Activated T-cell treated with anti-CD3 and anti-CD28 coated beads for 4 hours (primary cell): ENCODE results near the gene ITGA1.
"Not testable (repeated sequence)": the region's sequence is repeated elsewhere in the genome, so short reads cannot be mapped to it uniquely, and the experiment has no call there.

Source experiments
- DNase-seq: peaks from one replicate; pipeline ENCODE4 v3.0.0-alpha.2; 2020

The ITGA1 gene

DNA sequence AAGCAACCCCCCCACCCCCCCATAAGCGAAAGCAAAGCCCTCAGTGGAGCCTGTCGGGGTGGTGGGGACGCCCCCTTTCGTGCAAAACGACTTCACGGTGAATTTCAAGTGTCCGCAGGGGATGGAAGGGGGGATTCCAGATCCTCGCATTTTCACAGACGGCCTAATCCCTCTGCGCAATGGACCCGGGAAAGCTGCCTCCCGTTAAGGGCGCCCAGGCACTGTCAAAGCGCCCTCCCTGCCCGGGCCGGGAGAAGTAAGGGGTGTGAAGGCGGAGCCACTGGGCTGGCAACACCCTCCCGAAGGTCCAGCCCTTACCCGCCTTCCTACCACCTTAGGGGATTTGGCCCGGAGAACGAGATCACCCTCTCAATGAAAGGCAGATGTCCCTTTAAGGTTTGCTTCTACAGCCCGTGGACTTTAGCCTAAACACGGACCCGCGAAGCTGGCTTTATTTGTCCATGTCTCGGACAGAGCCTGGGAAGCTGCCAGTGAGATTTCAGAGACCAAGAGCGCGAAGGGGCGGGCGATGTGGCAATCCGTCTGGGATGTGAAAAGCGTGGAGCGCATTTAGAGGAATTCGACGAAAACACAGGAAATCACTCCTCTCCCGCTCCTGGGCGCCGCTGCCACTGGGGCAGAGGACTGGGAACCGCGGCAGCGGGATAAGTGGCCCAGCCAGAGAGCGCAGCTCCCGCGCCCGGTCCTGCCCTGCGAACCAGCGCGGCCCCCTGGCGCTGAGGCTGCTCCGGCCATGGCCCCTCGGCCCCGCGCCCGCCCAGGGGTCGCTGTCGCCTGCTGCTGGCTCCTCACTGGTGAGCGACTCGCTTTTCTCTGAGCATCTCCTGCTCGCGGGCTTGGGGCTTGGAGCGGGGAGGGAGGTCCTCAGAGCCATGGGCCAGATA lies at the start of gene ITGA1, which contains the start of gene PELO:
ITGA1 (plus strand) TSS at position 317 of the 905 bp plus-strand sequence; CDS start at position 755, 438 bp downstream.
PELO (plus strand) TSS at position 317 of the 905 bp plus-strand sequence. CDS start 12,479 bp downstream, outside the sequence.
- peak; percentile 23 for DNase-seq

DNA sequence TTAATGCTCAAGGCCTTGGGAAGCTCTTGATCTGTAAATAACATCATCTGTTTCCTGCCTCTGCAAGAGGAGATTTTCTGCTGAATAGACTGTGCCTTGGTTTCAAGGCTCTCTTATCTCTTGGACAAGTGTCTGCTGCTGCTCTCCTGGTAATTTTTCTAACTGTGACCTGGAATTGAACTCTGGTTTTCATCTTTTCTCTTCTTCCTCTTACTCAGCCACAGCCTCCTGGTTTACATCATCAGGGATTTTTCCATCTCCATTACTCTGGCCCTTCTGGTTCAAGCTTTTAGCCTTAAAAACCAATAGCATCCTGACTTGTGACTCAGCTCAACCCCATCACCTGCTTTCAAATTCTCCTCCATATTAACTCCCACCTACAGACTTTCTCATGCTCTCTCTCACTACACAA lies 49.6 kb upstream of the ITGA1 start:
- no peak for DNase-seq

GRCh38 chr5:52740007-52740406 lies 47.7 kb upstream of the ITGA1 start:
- no peak for DNase-seq

DNA sequence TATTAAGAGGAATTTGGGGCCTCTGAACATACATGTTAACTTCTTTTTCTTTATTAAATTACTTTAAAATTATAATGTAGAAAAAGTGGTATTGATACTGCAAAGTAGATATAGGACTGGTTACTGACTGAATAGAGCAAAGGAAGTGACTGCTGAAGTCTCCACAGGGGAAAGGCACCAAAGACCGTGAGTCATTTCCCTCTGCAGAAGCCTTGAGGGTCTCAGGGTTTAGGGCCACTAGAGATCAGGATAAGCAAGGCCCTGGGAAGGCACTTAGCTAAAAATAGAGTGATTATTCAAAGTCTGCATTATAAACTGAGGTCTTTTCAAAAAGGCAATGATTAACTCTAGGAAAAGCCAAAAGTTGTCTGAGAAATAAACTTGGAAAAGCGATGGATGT lies 44.7 kb upstream of the ITGA1 start:
- peak; percentile 3 for DNase-seq

GRCh38 chr5:52743529-52743928 lies 44.2 kb upstream of the ITGA1 start:
- DNase-seq: no peak

- DNase-seq: peak; percentile 11
Measured at GRCh38 chr5:52743970-52744369, 43.7 kb upstream of the ITGA1 start.

- not testable (repeated sequence) for DNase-seq
Measured at GRCh38 chr5:52744867-52745458, 42.8 kb upstream of the ITGA1 start.

DNA sequence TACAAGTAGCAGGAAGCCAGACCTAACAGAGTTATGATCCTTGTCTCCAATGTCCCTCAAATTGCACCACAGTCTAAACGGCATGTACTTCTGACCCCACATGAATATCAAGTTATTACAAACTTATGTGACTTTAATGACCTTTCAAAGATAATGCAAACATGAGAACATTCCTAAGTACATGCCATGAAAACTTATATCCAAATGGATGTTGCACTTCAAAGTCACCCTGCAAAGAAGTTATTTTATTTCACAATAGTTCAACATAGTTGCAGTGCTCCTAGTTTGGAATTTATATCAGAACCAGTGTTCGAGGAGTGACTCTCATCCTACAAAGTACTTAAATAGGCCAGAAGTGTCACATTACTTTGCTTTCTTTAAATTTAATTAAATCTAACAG lies 41.2 kb upstream of the ITGA1 start:
- no peak for DNase-seq

DNA sequence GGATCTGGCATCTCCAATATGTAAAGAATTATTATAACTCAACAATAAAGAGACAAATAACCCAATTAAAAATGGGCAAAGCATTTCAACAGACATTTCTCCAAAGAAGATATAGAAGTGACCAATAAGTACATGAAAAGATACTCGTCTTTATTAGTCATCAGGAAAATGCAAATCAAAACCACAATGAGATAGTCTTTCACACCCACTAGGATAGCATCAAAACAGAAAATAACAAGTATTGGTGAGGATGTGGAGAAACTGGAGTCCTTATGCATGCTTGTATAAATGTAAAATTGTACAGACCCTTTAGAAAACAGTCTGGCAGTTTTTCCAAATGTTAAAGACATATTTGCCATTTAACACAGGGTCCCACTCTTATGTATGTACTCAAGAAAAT lies 39.1 kb upstream of the ITGA1 start:
- no peak for DNase-seq

DNA sequence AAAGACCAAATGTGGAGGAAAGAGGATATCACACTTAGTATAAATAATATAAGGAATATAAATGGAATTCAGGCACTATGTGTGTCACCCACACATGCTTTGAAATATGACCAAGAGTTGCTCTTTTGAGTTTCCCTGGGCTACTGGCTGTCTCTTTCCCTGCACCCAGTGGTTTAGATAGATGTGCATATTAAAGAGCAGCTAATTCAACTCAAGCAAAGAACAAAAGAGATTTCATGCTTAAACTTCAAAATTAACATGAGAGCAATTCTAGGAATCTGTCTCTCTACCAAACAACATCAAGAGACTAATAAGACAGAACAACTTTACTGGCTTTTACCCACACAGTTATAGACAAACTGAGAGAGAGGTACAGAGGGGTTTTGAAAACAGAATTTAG lies 38.0 kb upstream of the ITGA1 start:
- DNase-seq: no peak

GRCh38 chr5:52751137-52751536 lies 36.6 kb upstream of the ITGA1 start:
- DNase-seq: no peak

GRCh38 chr5:52754051-52754450 lies 33.7 kb upstream of the ITGA1 start:
- no peak for DNase-seq

- no peak for DNase-seq
Measured at GRCh38 chr5:52757527-52757926, 30.2 kb upstream of the ITGA1 start.

- no peak for DNase-seq
Measured at GRCh38 chr5:52758014-52758413, 29.7 kb upstream of the ITGA1 start.

- DNase-seq: no peak
Measured at GRCh38 chr5:52759331-52759730, 28.4 kb upstream of the ITGA1 start.

DNA sequence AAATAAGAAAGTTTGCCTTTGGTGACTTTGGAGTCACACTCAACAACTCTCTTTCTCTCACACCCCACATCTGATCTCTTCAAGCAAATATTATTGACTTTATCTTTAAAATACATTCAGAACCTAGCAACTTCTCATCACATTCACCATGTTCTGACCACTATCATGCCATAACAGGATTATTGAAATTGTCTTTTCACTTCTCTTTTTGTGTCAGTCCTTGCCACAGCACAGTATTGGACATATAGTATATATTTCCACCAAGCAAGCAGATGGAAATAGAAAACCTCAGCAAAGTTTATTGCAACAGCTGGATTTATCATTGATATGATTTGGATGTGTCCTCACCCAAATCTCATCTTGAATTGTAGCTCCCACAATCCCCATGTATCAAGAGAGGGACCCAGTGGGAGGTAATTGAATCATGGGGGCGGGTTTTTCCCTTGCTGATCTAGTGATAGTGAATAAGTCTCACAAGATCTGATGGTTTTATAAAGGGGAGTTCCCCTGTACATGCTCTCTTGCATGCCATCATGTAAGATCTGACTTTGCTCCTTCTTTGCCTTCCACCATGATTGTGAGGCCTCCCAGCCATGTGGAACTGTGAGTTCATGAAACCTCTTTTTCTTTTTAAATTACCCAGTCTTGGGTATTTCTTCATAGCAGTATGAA lies 26.9 kb upstream of the ITGA1 start:
- no peak for DNase-seq

- DNase-seq: no peak
Measured at GRCh38 chr5:52767217-52767743, 20.4 kb upstream of the ITGA1 start.

GRCh38 chr5:52767766-52768480 lies 19.8 kb upstream of the ITGA1 start:
- DNase-seq: no peak

- DNase-seq: no peak
Measured at GRCh38 chr5:52769061-52769460, 18.7 kb upstream of the ITGA1 start.

DNA sequence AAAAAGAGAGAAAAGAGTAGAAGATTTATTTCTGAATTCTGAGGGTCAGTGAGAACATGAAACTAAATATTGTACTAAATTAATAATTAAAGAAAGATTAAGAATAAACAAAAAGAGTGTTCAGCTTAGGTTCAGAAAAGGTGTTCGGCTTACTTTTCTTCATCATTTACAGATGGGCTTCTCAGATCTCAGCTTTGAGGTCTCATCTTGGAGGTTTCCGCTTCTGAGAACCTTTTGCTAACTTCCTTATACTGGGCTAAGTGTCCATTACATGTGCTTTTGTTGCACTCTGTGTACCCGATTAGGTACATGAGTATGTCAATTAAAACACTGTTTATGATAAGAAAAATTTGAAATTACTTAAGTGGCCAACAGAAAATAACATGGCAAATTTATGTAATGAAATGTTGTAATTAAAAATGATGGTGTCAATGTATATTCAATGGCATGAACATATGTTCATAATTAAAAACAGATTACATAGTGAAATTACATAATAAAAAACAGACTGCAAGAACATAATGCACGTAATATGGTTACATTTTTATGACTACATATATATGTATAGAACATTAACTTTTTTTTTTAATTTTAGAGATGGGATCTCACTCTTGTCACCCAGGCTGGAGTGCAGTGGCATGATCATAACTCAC lies 17.3 kb upstream of the ITGA1 start:
- no peak for DNase-seq

DNA sequence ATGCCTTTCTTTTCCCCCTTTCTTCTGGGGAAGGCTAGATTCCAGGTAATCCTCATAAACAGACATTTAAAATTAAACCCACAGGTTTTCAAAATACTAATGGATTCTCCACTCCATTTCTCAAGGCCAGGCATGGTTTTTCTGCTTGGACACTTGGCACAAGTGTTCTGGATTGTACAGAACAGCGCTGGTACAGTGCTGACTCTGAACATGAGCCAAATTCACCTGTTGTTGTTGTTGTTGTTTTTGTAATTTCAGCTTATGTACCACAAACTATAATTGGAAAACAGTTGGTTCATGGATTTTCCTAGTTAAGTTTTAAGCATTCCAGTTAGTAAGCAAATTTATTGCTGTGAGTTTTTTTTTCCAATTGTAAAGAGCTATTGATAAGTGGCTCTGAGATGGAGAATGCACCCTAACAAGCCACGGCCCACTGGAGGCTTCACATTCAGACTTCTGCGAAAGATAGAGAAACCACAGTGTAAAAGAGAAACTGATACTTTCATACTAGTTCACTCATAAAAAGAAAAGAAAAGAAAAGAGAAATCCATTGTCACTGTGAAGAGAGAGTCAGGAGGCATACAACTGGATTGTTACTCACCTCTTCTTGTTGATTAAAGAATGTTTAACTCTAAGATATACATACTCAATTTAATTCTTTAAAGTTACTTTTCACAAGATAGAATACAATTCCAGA lies 16.2 kb upstream of the ITGA1 start:
- no peak for DNase-seq

DNA sequence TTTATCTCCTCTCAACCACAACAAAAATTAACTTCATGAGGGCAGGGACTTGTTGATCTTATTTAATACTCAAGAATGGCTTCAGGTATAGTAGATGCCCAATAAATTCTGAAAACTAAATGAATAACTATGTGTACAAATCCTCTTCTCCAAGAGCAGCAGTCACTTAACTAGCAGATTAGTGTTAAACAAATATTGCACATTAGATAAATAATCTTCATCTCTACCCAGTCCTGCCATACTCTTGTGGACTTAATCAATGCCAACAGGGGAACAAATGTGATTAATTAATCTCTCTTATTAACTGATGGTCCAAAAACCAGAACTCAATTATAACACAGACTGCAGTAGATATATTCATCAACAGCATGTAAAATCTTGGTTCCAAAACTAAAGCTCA lies 15.0 kb upstream of the ITGA1 start:
- DNase-seq: no peak
